IPS-11a (cell line): Measurements from ENCODE around the gene FBXO24.

Experiments
- H3K4me3 ChIP-seq: one replicate; pipeline ENCODE4 v1.5.1; 2013; ENCODE audit warnings: low read depth, low read length, control low read depth

The FBXO24 gene

DNA sequence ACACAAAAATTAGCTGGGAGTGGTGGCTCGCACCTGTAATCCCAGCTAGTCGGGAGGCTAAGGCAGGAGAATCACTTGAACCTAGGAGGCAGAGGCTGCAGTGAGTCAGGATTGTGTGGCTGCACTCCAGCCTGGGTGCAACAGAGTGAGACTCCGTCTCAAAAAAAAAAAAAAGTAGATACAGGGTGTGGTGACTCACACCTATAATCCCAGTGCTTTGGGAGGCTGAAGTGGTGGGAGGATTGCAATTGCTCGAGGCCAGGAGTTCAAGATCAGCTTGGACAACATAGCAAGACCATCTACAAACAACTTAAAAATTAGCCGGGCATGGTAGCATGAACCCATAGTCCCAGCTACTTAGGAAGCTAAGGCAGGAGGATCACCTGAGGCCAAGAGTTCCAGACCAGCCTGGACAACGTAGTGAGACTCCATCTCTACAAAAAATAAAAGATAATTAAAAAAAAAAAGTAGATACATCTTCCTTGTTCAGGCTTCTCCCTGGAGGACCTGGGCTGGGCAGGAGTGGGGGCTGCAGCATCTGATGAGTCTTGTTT, 28.3 kb downstream of the FBXO24 start:
- H3K4me3 ChIP-seq = no peak overlapping the region

DNA sequence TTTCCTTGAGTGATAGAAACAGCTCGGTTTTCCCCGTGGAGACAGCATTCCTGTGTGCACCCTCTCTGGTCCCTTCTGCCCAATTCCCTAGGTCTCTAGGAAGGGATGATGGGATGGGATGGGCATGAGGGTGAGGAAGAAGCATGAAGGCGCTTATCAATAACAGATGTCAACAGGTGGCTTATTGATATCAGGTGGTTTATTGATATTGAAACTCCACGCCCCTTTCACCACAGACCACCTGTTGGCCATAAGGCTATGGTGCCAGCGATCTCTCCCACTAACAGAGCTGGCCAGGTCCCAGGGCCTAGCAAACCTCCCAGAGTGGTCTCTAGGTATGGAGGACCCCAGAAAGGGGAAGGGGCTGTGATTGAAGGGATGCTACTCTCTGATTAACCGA, 34.1 kb downstream of the FBXO24 start:
- no peak overlapping the region for H3K4me3 ChIP-seq

DNA sequence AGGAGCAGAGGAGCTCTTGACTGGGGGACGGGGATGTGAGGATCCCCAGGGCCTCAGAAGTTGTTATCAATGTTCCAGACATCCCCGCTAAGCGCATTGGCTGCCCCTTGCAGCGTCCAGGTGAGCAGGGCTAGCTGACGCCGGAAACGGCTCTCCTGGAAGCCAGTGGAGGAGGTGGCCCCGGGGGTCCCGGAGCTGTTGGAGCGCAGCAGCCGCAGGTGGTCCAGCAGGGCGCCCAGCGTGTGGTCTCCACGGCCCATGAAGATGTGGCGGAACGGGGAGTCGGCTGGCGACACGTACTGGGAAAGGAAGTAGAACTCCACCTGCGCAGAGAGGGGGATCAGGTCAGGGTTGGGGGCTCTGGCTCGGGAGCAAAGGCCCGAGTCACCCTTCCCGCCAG, 34.7 kb downstream of the FBXO24 start:
- H3K4me3 ChIP-seq = no peak overlapping the region

DNA sequence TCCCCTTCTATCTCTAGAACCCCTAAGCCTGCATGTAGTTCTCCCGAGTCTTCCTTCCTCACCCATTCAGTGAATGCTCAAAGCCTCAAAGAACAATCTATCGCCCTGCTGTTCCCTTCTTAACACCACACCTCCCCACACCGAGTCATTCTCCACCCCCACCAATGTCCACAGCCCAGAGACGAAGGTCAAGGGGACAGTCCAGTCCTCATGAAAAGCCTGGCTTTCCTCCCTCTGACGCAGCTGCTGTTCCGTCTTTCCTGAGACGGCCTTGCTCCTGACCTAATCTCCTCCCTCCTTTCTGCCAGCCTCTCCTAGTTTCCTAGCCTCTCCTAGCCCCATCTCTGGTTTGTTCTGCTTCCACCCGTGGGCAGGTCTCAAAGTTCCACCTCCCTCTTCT, 35.4 kb downstream of the FBXO24 start:
- H3K4me3 ChIP-seq = no peak overlapping the region

GRCh38 chr7:100623951-100624824, 38.1 kb downstream of the FBXO24 start:
- no peak overlapping the region for H3K4me3 ChIP-seq

DNA sequence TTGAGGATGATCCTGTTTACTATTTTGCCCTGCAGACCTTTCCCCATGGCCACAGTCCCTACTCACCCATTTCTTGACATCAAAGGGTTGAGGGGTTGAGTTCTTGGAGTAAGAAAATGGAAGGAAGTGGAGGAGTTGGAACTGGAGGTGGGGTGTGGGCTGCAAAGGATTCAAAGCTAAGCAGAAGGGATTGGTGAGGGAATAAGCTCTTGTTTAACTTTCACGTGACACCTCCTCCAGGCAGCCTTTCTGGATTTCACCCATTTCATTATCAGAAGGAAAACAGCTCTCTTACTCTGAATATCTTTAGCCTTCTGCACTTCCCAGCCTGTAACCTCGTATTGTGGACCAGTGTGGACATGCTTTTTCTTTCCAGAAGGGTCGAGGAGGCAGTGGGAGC, 39.9 kb downstream of the FBXO24 start:
- H3K4me3 ChIP-seq = no peak overlapping the region

DNA sequence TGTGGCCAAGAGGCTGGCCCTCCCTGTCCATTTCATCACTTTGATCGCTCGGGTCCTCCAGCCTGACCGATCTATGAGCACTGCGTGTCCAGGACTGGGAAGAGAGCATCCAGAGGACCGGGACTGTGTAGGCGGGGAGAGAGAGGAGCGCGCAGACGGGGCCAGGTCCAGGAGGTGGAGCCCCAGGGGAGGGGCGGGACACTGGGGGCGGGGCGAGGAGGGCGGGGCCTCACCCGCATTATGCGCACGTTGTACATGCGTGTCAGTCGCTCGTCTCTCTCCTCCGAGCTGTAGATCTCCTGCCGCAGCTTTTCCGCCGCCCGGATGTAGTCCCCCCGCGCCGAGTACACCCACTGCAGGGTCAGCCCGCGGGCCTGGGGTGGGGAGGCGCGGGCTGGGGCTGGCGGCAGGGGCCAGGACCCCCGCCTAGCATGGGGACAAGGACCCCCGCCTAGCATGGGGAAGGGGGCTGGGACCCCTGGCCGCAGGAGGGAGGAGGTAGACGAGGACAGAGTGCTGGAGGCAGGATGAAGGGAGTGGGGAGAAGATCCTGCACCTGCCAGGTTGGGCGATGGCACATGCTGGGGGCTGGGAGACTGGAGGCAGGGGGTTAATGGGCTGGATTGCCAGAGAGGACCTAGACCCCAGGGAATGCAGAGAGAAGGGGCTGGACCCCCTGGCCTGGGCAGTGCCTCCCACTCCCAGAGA, 40.6 kb downstream of the FBXO24 start:
- peak overlapping the region; percentile 17 for H3K4me3 ChIP-seq

GRCh38 chr7:100627238-100627549, 41.1 kb downstream of the FBXO24 start:
- H3K4me3 ChIP-seq = no peak overlapping the region

GRCh38 chr7:100629117-100629716, 43.1 kb downstream of the FBXO24 start:
- H3K4me3 ChIP-seq = no peak overlapping the region

DNA sequence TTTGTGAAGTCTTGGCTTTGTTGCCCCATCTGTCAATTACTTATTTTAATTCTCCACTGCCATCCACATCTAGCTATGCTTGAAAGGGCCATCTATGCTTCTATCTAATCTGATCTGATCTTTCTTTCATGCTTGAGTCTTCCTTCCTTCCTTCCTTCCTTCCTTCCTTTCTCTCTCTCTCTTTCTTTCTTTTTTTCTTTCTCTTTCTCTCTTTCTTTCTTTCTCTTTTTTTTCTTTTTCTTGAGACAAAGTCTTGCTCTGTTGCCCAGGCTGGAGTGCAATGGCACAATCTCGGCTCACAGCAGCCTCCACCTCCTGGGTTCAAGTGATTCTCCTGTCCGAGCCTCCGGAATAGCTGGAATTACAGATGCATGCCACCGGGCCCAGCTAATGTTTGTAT, 43.9 kb downstream of the FBXO24 start:
- H3K4me3 ChIP-seq = no peak overlapping the region

GRCh38 chr7:100632951-100633717, 47.0 kb downstream of the FBXO24 start:
- H3K4me3 ChIP-seq = peak overlapping the region; percentile 44

DNA sequence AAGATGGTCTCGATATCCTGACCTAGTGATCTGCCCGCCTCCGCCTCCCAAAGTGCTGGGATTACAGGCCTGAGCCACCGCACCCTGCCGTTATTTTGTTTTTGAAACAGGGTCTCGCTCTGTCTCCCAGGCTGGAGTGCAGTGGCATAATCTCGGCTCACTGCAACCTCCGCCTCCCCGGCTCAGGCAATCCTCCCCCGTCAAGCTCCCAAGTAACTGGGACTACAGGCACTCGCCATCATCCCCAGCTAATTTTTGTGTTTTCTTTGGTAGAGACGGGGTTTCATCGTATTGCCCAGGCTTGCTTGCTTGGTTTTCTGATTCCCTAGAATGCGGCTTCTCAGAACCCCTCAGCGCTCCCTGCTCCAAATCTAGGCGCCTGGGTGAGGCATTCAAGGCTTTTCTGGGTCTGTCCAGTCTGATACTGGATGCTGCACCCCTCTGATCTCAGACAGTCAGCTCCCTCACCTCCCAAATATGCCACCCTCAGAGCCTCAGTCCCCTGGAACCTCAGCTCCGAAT, 53.9 kb downstream of the FBXO24 start:
- no peak overlapping the region for H3K4me3 ChIP-seq

GRCh38 chr7:100640517-100641440, 54.7 kb downstream of the FBXO24 start:
- H3K4me3 ChIP-seq = no peak overlapping the region

DNA sequence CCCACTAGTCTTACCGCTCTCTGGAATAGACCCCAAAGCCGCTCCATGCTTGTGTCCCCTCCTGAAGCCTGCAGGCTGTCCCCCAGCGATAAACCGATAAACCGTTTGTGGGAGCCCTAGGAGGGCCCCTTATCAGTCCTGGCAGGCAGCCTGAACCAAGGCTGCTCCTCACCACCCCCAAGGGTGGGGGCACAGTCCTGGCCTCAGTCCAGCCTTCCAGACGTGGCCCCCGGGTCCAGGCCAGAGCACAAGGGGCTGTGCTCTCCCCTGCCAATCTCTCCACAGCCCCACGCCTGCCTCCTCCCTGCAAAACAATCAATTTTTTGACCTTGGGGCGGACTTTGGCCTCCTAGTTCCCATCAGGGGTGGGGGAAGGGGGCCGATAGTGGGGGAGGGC, 55.3 kb downstream of the FBXO24 start, which contains the start of gene TFR2:
Gene TFR2, minus strand, starts transcription at position 90 of the 397 bp plus-strand sequence. Its CDS starts 43 bp downstream, at position 47.
- no peak within 1 kb of the TSS for H3K4me3 ChIP-seq

DNA sequence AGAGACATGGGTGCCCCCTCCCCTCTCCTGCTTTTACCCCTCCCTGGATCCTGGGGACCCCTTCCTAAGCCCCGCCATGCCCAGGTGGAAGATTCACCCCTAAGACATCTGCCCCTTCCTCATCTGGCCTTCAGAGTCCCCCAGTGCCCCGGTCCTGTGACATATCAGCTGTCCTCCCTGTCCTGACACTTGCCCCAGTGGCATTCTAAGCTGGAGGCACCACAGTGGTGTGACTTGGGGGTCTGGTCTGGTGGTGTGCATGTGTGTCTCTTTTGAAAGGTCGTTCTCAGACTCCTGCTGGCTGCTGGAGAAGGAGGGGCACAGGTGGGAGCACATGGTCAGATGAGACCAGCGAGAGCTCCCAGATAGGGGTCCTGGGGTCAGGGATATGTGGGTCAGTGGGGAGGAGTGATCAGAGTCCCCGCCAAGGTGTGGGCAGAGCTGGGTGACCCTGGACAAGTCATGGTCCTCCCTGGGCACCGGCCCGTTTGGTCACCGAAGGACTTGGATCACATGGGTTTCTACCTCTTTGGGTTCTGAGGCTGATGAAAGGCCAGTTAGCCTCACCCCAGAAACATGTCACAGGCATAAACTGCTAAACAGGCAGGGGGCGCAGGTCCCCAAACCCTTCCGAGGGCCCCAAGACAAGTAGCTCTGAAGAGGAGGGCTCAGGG, 55.9 kb downstream of the FBXO24 start:
- H3K4me3 ChIP-seq = no peak overlapping the region

DNA sequence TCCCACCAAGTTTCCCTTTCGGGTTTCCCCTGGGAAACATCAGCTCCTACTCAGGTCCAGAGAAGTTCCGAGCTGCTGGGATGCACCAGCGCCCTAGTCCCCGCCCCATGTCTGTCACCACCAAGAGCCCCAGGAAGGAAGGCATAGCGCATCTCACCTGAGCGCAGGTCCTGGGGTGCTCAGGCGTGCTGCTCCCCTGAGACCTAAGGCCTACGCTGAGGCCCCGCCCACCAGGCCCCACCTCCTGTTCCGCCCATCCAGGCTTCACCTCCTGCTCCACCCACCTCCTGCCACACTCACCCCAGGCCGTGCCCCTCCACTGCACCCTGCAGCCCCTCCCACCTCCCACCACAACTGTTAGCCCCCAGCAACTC, 56.4 kb downstream of the FBXO24 start:
- H3K4me3 ChIP-seq = no peak overlapping the region

- no peak overlapping the region for H3K4me3 ChIP-seq
Measured at GRCh38 chr7:100649826-100650565, 63.9 kb downstream of the FBXO24 start.
